HCT116 (cell line): Measurements from ENCODE around the gene OTUD5. TPM values are rescaled to one million over a fixed set of nuclear protein-coding genes. Genes with fewer than 3 reads are reported as not detected.

Experiments
- ATAC-seq: fragments of 200-7000 bp; cut with Tn5 transposase; 2 replicates; pipeline ENCODE4 v1.9.1; 2020; ENCODE audit warnings: mild to moderate bottlenecking, moderate library complexity
- BruUV-seq: library from RNA; stranded (reverse); fragments of 400-500 nt; replicated peaks from 2 replicates; lab custom pipeline; 2021; lab: Mats Ljungman, UMichigan
- CTCF ChIA-PET: fragments of 300-600 bp; sonication (Branson Sonifier 250); formaldehyde crosslinking; loops from one replicate; lab custom pipeline; 2021; ENCODE audit warnings: antibody characterized with exemption; lab: Charles Lee
- POLR2A ChIA-PET: fragments of 300-600, 350-600 bp; sonication (Branson Sonifier 250); formaldehyde crosslinking; loops from one replicate; lab custom pipeline; 2021; ENCODE audit warnings: antibody characterized with exemption; lab: Charles Lee
- RAD21 ChIA-PET, 2 experiments: fragments of 300-600 bp; sonication (Branson Sonifier 250); formaldehyde crosslinking; loops; one replicate each; lab custom pipeline; 2023; ENCODE audit warnings: low total read pairs in 2 of 2; ENCODE audit not compliant: uncharacterized antibody in 2 of 2, unreplicated experiment in 2 of 2, low non-redundant PET in 1 of 2; lab: Charles Lee
- DNase-seq: peaks from one replicate; pipeline ENCODE4 v3.0.0-alpha.2; 2010; ENCODE audit warnings: low read depth, low spot score
- H2AFZ ChIP-seq: fragments of 200-600 bp; shearing (Covaris generic), sonication (generic); 2 replicates; pipeline ENCODE4 v1.6.1; 2017; ENCODE audit warnings: low read depth, mixed run types, mixed read lengths, antibody characterized with exemption, low read length; ENCODE audit not compliant: poor library complexity, severe bottlenecking
- H3K27ac ChIP-seq: 2 replicates; pipeline ENCODE4 v1.5.1; 2012; ENCODE audit warnings: low read depth, low read length
- H3K27me3 ChIP-seq: fragments of 200-600 bp; sonication (generic); 2 replicates; pipeline ENCODE4 v1.6.1; 2016; ENCODE audit warnings: mixed run types, low read length, mixed read lengths; ENCODE audit not compliant: insufficient read depth
- H3K36me3 ChIP-seq, 2 experiments: fragments of 200-500 bp in 1 of 2; fragments of 200-600 bp in 1 of 2; sonication (Bioruptor generic) in 1 of 2; sonication (generic) in 1 of 2; 2 replicates each; pipeline versions ENCODE4 v1.5.1 to v1.6.1; 2014 to 2016; ENCODE audit warnings: low read length in 2 of 2, inconsistent platforms in 1 of 2, mixed read lengths in 1 of 2, mixed run types in 1 of 2; ENCODE audit not compliant: insufficient read depth in 2 of 2, control insufficient read depth in 1 of 2
- H3K4me1 ChIP-seq, 2 experiments: fragments of 200-600 bp in 1 of 2; sonication (generic) in 1 of 2; 2 replicates each; pipeline versions ENCODE4 v1.5.1 to v1.6.1; 2012 to 2017; ENCODE audit warnings: low read length in 2 of 2, inconsistent platforms in 1 of 2, mild to moderate bottlenecking in 1 of 2, mixed read lengths in 1 of 2, mixed run types in 1 of 2, moderate library complexity in 1 of 2; ENCODE audit not compliant: insufficient read depth in 2 of 2, control insufficient read depth in 1 of 2
- H3K4me2 ChIP-seq: fragments of 200-600 bp; sonication (generic); 2 replicates; pipeline ENCODE4 v1.6.1; 2017; ENCODE audit warnings: mixed run types, low read length, mixed read lengths
- H3K4me3 ChIP-seq, 2 experiments: fragments of 200-600 bp in 1 of 2; sonication (generic) in 1 of 2; replicated peaks in 1 of 2; 2 replicates each; pipeline ENCODE4 v1.5.1; 2011 to 2016; ENCODE audit warnings: low read length in 2 of 2, control low read depth in 1 of 2, low read depth in 1 of 2, mild to moderate bottlenecking in 1 of 2, mixed read lengths in 1 of 2, mixed run types in 1 of 2
- H3K79me2 ChIP-seq: fragments of 200-600 bp; sonication (generic); 2 replicates; pipeline ENCODE4 v1.6.1; 2017; ENCODE audit warnings: mild to moderate bottlenecking, mixed run types, low read length, moderate library complexity, mixed read lengths; ENCODE audit not compliant: insufficient read depth
- H3K9ac ChIP-seq: fragments of 200-600 bp; sonication (generic); 2 replicates; pipeline ENCODE4 v1.6.1; 2016; ENCODE audit warnings: low read length, mixed read lengths
- H3K9me2 ChIP-seq: fragments of 200-600 bp; sonication (generic), shearing (Covaris generic); 2 replicates; pipeline ENCODE4 v1.6.1; 2017; ENCODE audit warnings: mixed run types, mild to moderate bottlenecking, moderate library complexity; ENCODE audit not compliant: insufficient read depth
- H3K9me3 ChIP-seq, 2 experiments: fragments of 200-500 bp in 1 of 2; fragments of 200-600 bp in 1 of 2; sonication (Bioruptor generic) in 1 of 2; sonication (generic) in 1 of 2; 2 replicates each; pipeline ENCODE4 v1.6.1; 2014 to 2017; ENCODE audit warnings: low read length in 2 of 2, mixed read lengths in 2 of 2, inconsistent platforms in 1 of 2, low read depth in 1 of 2, mild to moderate bottlenecking in 1 of 2, mixed run types in 1 of 2, moderate library complexity in 1 of 2; ENCODE audit not compliant: control insufficient read depth in 1 of 2, insufficient read depth in 1 of 2
- H4K20me1 ChIP-seq: fragments of 200-600 bp; sonication (generic), shearing (Covaris generic); 2 replicates; pipeline ENCODE4 v1.6.1; 2017; ENCODE audit warnings: mixed run types, mild to moderate bottlenecking, moderate library complexity; ENCODE audit not compliant: insufficient read depth
- CBX3 ChIP-seq: IDR thresholded peaks from 2 replicates; pipeline ENCODE4 v1.6.1; 2012; ENCODE audit warnings: low read depth
- CTCF ChIP-seq, 3 experiments: fragments of 200-600 bp in 1 of 3; sonication (generic) in 1 of 3; IDR thresholded peaks in 2 of 3; conservative IDR thresholded peaks in 1 of 3; 2 replicates each; pipeline ENCODE4 v1.5.1; 2012 to 2017; ENCODE audit warnings: low read depth in 2 of 3, low read length in 2 of 3, antibody characterized with exemption in 1 of 3, borderline replicate concordance in 1 of 3, control low read depth in 1 of 3, mild to moderate bottlenecking in 1 of 3, mixed read lengths in 1 of 3, mixed run types in 1 of 3, moderate library complexity in 1 of 3; ENCODE audit not compliant: insufficient read depth in 1 of 3
- EZH2 ChIP-seq: fragments of 200-600 bp; sonication (generic); IDR thresholded peaks from 2 replicates; pipeline ENCODE4 v1.6.1; 2017; ENCODE audit warnings: antibody characterized with exemption, mixed run types
- JUND ChIP-seq: IDR thresholded peaks from 2 replicates; pipeline ENCODE4 v1.6.1; 2012
- POLR2A ChIP-seq: IDR thresholded peaks from 2 replicates; pipeline ENCODE4 v1.7.0; 2011; ENCODE audit warnings: borderline replicate concordance; ENCODE audit not compliant: insufficient read depth, insufficient read length; ENCODE audit errors: extremely low read depth
- POLR2AphosphoS5 ChIP-seq: IDR thresholded peaks from 2 replicates; pipeline ENCODE4 v1.6.1; 2011; ENCODE audit warnings: mild to moderate bottlenecking, low read depth, low read length, moderate library complexity
- SIN3A ChIP-seq: IDR thresholded peaks from 2 replicates; pipeline ENCODE4 v1.6.1; 2012; ENCODE audit warnings: low read depth
- SP1 ChIP-seq: IDR thresholded peaks from 2 replicates; pipeline ENCODE4 v1.6.1; 2012; ENCODE audit warnings: low read depth
- SRF ChIP-seq: IDR thresholded peaks from 2 replicates; pipeline ENCODE4 v1.6.1; 2012; ENCODE audit warnings: low read depth
- TCF7L2 ChIP-seq: IDR thresholded peaks from 2 replicates; pipeline ENCODE4 v1.7.0; 2011; ENCODE audit warnings: borderline replicate concordance, inconsistent platforms; ENCODE audit not compliant: insufficient read depth, insufficient read length; ENCODE audit errors: extremely low read depth
- ZBTB33 ChIP-seq: IDR thresholded peaks from 2 replicates; pipeline ENCODE4 v1.6.1; 2011; ENCODE audit warnings: mild to moderate bottlenecking, low read length, moderate library complexity; ENCODE audit not compliant: insufficient replicate concordance; ENCODE audit errors: extremely low read depth
- ZFX ChIP-seq: fragments of 450-650 bp; IDR thresholded peaks from 2 replicates; pipeline ENCODE4 v1.6.1; 2017
- intact Hi-C: fragments of 100-400 bp; cut with micrococcal nuclease; formaldehyde crosslinking; loops from 2 replicates; pipeline ENCODE4 v1.10.0; 2022
- total RNA-seq: library from RNA; stranded (reverse); gene quantifications from one replicate; pipeline ENCODE4 v1.2.1, GENCODE V29; 2021; ENCODE audit not compliant: unreplicated experiment

Gene OTUD5
- total RNA-seq, 1 experiment from 2014 or later: 42.6 TPM

GRCh38 chrX:48917139-48918001 lies 40.0 kb downstream of the OTUD5 start:
- ChIA-PET RAD21 (no interaction called here), CTCF (interaction anchor here (0.7 to 1.0 kb wide), 2 partner anchors 10 to 26 kb away, joined by 3 read pairs; no protein-coding TSS in a partner anchor), POLR2A (no interaction called here)
- H3K9me3 ChIP-seq: no peaks in the 10 kb centered on the region
- intact Hi-C loops: loop anchor here (2.0 to 5.0 kb wide), 3 partner anchors 39 to 269 kb away; partner anchors contain the start of genes GLOD5 and OTUD5
- TF ChIP-seq POLR2A: no peak
- no peak for TF ChIP-seq SIN3A
- TF ChIP-seq ZBTB33: no peak
- TF ChIP-seq POLR2AphosphoS5: peak; percentile 16; the same call in 1 of the 2 replicates
- no peak for TF ChIP-seq SP1
- TF ChIP-seq JUND: no peak
- no peak for TF ChIP-seq SRF
- no peak for TF ChIP-seq ZFX
- TF ChIP-seq TCF7L2: no peak
- TF ChIP-seq CBX3: no peak
- peak in 2 of 3 experiments; percentile 82 to 87; a peak in 4 of 6 replicates for TF ChIP-seq CTCF (IDR thresholded peaks at IDR 0.05 in 2 of 3, conservative IDR thresholded peaks at IDR 0.05 in 1 of 3; ENCODE audit: borderline replicate concordance in 1 of 3, insufficient read depth in 1 of 3, low read depth in 2 of 3, low read length in 2 of 3)
- TF ChIP-seq EZH2: no peak
- H3K79me2 ChIP-seq: peaks cover 32% of the 10 kb centered on the region
- ATAC-seq (peak; percentile 69), DNase-seq (peak; percentile 74)
- H3K36me3 ChIP-seq: peaks cover 7 to 12% of the 10 kb centered on the region in 2 experiments; a peak in 3 of 4 replicates
- no peak overlapping the region for H2AFZ ChIP-seq
- no peaks in the 10 kb centered on the region for H3K27me3 ChIP-seq
- peak overlapping the region; percentile 86; the same call in 1 of the 2 replicates for H3K9ac ChIP-seq
- peaks cover 5 to 25% of the 10 kb centered on the region in 2 experiments for H3K4me1 ChIP-seq
- BruUV-seq: TSS peak; percentile 26
- H4K20me1 ChIP-seq: no peaks in the 10 kb centered on the region
- peak overlapping the region; percentile 63 to 69 for H3K4me3 ChIP-seq
- peak overlapping the region; percentile 79 for H3K4me2 ChIP-seq
- H3K27ac ChIP-seq: peak overlapping the region; percentile 78
- no peaks in the 10 kb centered on the region for H3K9me2 ChIP-seq
